Measurements from ENCODE around the gene CCR6. TPM values are rescaled to one million over a fixed set of nuclear protein-coding genes. Genes with fewer than 3 reads are reported as not detected.

The CCR6 gene
- total RNA-seq, 1 experiment from 2014 or later = not detected

DNA sequence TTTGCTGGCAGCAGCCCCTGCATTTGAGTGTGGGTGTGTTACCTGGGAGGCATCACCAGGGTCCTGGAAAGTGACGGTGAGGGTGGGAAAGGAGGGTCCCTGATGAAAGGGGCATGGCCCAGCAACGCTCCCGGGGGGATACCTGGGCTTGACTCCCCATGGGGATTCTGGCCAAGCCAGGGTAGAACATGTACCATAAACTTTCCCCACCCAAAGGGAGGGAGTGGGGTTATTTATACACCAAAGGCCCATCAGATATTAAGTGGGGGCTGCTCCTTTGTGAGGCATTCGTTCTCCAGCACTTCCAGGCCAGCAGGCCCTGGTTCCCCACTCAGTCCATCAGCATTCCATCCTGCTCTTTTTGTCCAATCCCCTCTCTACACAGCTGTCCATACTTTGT, 20.6 kb upstream of the CCR6 start:
- no peaks in the 10 kb centered on the region for H3K4me1 ChIP-seq
- no peaks in the 10 kb centered on the region for H3K36me3 ChIP-seq (ENCODE audit: control insufficient read depth, insufficient read depth, low read length)
- no peak for DNase-seq
- Mint-ChIP-seq H3K27me3 (ENCODE audit: insufficient read depth, unreplicated experiment) (no peaks in the 10 kb centered on the region), H3K4me1 (ENCODE audit: low read depth, unreplicated experiment) (no peaks in the 10 kb centered on the region), H3K4me3 (ENCODE audit: unreplicated experiment) (no peak overlapping the region), H3K27ac (ENCODE audit: unreplicated experiment) (no peak overlapping the region), H3K36me3 (ENCODE audit: insufficient read depth, unreplicated experiment) (no peaks in the 10 kb centered on the region), H3K9me3 (ENCODE audit: unreplicated experiment) (no peaks in the 10 kb centered on the region)
- H3K9me3 ChIP-seq = no peaks in the 10 kb centered on the region
- ChIA-PET CTCF (no interaction called here), POLR2A (no interaction called here)
- TF ChIP-seq, protein P1, sequence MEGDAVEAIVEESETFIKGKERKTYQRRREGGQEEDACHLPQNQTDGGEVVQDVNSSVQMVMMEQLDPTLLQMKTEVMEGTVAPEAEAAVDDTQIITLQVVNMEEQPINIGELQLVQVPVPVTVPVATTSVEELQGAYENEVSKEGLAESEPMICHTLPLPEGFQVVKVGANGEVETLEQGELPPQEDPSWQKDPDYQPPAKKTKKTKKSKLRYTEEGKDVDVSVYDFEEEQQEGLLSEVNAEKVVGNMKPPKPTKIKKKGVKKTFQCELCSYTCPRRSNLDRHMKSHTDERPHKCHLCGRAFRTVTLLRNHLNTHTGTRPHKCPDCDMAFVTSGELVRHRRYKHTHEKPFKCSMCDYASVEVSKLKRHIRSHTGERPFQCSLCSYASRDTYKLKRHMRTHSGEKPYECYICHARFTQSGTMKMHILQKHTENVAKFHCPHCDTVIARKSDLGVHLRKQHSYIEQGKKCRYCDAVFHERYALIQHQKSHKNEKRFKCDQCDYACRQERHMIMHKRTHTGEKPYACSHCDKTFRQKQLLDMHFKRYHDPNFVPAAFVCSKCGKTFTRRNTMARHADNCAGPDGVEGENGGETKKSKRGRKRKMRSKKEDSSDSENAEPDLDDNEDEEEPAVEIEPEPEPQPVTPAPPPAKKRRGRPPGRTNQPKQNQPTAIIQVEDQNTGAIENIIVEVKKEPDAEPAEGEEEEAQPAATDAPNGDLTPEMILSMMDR (IDR thresholded peaks at IDR 0.05; ENCODE audit: insufficient read depth in 1 of 2, low read depth in 1 of 2, low read length in 1 of 2, severe bottlenecking in 1 of 2, unreplicated experiment in 1 of 2) = no peak
- intact Hi-C loops (cut with micrococcal nuclease; ENCODE audit: unreplicated experiment) = no loop called here
- no peak overlapping the region for H3K4me3 ChIP-seq (ENCODE audit: low read depth, low read length)
- H3K27me3 ChIP-seq (replicated peaks; ENCODE audit: control insufficient read depth, insufficient read depth, low read length) = no peaks in the 10 kb centered on the region
- BruUV-seq (replicated peaks) = no TSS peak

DNA sequence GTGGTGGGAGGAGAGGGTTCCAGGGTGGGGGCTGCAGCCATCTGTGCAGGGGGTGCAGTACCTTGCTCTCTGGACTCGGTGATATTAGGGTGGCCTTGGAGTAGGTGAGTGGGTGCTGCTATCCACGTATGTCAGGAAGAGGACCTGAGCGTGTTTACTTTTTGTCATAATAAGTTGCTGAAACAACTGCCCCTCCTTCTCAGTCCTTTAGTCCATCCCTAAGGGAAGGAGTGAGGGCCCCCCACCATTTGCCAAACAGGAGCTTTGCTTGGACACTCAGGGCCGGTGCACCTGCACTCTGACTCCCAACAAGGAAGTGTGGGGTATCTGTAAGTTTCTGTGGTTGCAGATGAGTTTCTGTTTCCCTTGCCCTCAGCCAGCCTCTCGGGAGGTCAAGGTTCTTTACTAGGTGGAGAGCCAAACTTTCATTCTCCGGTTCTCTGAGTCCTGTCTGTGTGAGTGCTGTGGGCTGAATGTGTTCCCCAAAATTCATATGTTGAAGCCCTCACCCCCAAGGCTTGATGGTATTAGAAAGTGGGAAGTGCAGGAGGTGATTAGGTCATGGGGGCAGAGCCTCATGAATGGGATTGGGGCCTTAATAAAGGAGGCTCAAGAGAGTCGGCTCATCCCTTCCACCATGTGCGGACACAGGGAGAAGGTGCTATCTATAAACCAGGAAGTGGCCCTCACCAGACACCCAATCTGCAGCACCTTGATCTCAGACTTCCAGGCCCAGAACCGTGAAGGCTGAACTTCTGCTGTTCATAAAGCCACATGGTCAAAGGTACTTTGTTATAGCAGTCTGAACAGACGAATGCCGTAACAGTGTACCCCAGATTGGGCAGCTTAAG, 19.6 kb upstream of the CCR6 start:
- Mint-ChIP-seq H3K4me1 (ENCODE audit: low read depth, unreplicated experiment) (no peaks in the 10 kb centered on the region), H3K9me3 (ENCODE audit: unreplicated experiment) (no peaks in the 10 kb centered on the region), H3K27ac (ENCODE audit: unreplicated experiment) (no peak overlapping the region), H3K27me3 (ENCODE audit: insufficient read depth, unreplicated experiment) (no peaks in the 10 kb centered on the region), H3K4me3 (ENCODE audit: unreplicated experiment) (no peak overlapping the region), H3K36me3 (ENCODE audit: insufficient read depth, unreplicated experiment) (no peaks in the 10 kb centered on the region)
- intact Hi-C loops (cut with micrococcal nuclease; ENCODE audit: unreplicated experiment) = no loop called here
- DNase-seq = no peak
- TF ChIP-seq, protein P1 (IDR thresholded peaks at IDR 0.05; ENCODE audit: insufficient read depth in 1 of 2, low read depth in 1 of 2, low read length in 1 of 2, severe bottlenecking in 1 of 2, unreplicated experiment in 1 of 2) = no peak
- BruUV-seq (replicated peaks) = no TSS peak
- CTCF ChIA-PET = no interaction called here
- Histone ChIP-seq H3K36me3 (ENCODE audit: control insufficient read depth, insufficient read depth, low read length) (no peaks in the 10 kb centered on the region), H3K4me1 (no peaks in the 10 kb centered on the region), H3K27me3 (replicated peaks; ENCODE audit: control insufficient read depth, insufficient read depth, low read length) (no peaks in the 10 kb centered on the region), H3K4me3 (ENCODE audit: low read depth, low read length) (no peak overlapping the region), H3K9me3 (no peaks in the 10 kb centered on the region)
- POLR2A ChIA-PET = no interaction called here

DNA sequence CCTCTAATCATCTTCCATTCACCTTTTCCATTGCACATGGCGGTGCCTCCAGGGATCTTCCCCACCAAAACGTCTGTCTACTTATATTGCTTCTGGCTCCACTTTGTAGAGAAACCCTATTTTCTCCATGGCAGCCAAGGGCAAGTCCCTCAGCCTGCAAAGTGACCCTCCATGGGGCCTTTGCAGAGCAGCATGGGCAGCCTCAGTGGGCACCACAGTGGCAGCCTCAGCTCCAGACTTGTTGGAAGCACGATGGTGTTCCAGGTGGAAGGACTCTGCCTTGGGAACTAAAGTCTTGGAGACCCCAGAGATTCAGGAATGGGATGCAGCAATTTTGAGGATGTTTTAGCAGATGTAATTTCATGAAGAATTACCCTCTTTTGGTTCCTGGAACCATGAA, 18.5 kb upstream of the CCR6 start:
- Mint-ChIP-seq H3K9me3 (ENCODE audit: unreplicated experiment) (no peaks in the 10 kb centered on the region), H3K27ac (ENCODE audit: unreplicated experiment) (no peak overlapping the region), H3K27me3 (ENCODE audit: insufficient read depth, unreplicated experiment) (no peaks in the 10 kb centered on the region), H3K4me1 (ENCODE audit: low read depth, unreplicated experiment) (no peaks in the 10 kb centered on the region), H3K4me3 (ENCODE audit: unreplicated experiment) (no peak overlapping the region), H3K36me3 (ENCODE audit: insufficient read depth, unreplicated experiment) (no peaks in the 10 kb centered on the region)
- H3K9me3 ChIP-seq = no peaks in the 10 kb centered on the region
- H3K27me3 ChIP-seq (replicated peaks; ENCODE audit: control insufficient read depth, insufficient read depth, low read length) = no peaks in the 10 kb centered on the region
- H3K4me3 ChIP-seq (ENCODE audit: low read depth, low read length) = no peak overlapping the region
- ChIA-PET CTCF (no interaction called here), POLR2A (no interaction called here)
- no peaks in the 10 kb centered on the region for H3K36me3 ChIP-seq (ENCODE audit: control insufficient read depth, insufficient read depth, low read length)
- DNase-seq = no peak
- TF ChIP-seq, protein P1 (IDR thresholded peaks at IDR 0.05; ENCODE audit: insufficient read depth in 1 of 2, low read depth in 1 of 2, low read length in 1 of 2, severe bottlenecking in 1 of 2, unreplicated experiment in 1 of 2) = no peak
- H3K4me1 ChIP-seq = no peaks in the 10 kb centered on the region
- BruUV-seq (replicated peaks) = no TSS peak
- intact Hi-C loops (cut with micrococcal nuclease; ENCODE audit: unreplicated experiment) = no loop called here

Data from Caco-2 (cell line).